ENCODE measurements around the gene HORMAD2. TPM values are rescaled to one million over a fixed set of nuclear protein-coding genes. Genes with fewer than 3 reads are reported as not detected.
A peak's percentile ranks its signal among the peaks of the same experiment; 100 is the strongest.
"Not testable (repeated sequence)": the region's sequence is repeated elsewhere in the genome, so short reads cannot be mapped to it uniquely, and the experiment has no call there.

The HORMAD2 gene
- total RNA-seq, 1 donor = not detected

DNA sequence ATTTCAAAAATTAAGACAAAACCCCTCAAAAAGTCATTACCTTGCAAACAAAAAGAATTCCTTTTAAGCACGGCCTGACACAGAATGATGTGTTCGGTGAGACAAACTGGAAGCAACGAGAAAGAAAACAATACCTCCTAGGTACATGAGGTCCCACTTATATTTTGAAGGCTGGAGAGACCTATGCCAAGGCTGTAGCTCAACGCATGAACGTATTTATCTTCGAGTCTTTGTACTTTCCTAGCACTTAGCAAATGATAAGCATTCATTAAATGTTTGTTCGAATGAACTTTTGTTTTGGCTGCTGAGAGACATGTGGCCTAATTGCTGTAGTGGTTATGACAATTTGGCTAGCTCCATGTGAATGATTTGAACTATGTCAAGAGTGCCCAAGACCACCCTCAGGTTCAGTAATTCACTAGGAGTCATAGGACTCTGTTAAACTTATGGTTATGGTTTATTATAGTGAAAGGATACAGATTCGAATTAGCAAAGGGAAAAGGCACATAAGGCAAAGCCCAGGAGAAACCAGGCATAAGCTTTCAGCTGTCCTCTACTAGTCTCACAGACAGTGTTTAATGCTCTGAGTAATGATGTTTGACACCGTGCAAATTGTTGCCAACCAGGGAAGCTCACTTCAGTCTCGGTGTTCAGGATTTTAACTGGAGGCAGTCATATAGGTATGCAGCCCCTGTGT is 26.0 kb upstream of the HORMAD2 start:
- DNase-seq (ENCODE audit: low read depth) = no peak
- TF ChIP-seq, protein P1, sequence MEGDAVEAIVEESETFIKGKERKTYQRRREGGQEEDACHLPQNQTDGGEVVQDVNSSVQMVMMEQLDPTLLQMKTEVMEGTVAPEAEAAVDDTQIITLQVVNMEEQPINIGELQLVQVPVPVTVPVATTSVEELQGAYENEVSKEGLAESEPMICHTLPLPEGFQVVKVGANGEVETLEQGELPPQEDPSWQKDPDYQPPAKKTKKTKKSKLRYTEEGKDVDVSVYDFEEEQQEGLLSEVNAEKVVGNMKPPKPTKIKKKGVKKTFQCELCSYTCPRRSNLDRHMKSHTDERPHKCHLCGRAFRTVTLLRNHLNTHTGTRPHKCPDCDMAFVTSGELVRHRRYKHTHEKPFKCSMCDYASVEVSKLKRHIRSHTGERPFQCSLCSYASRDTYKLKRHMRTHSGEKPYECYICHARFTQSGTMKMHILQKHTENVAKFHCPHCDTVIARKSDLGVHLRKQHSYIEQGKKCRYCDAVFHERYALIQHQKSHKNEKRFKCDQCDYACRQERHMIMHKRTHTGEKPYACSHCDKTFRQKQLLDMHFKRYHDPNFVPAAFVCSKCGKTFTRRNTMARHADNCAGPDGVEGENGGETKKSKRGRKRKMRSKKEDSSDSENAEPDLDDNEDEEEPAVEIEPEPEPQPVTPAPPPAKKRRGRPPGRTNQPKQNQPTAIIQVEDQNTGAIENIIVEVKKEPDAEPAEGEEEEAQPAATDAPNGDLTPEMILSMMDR (IDR thresholded peaks at IDR 0.05; ENCODE audit: insufficient read depth, low read length) = no peak
- H3K4me3 ChIP-seq (ENCODE audit: low read depth, low read length) = no peak overlapping the region

DNA sequence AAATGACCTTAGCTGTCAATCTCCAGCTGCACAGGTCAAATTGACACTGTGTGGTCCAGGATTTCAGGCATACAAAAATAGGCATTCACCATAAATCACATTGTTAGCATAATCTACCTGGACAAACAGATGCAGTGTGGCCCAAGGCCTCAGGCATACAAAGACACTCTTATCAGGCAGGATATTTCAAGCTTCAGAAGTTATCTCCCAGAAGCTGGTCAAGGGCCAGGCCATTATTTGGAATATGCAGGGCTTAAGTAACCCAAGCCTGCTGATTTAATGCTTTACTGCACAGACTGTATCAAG is 25.5 kb upstream of the HORMAD2 start:
- DNase-seq (ENCODE audit: low read depth) = peak; percentile 34
- TF ChIP-seq, protein P1 (IDR thresholded peaks at IDR 0.05; ENCODE audit: insufficient read depth, low read length) = no peak
- H3K4me3 ChIP-seq (ENCODE audit: low read depth, low read length) = no peak overlapping the region

DNA sequence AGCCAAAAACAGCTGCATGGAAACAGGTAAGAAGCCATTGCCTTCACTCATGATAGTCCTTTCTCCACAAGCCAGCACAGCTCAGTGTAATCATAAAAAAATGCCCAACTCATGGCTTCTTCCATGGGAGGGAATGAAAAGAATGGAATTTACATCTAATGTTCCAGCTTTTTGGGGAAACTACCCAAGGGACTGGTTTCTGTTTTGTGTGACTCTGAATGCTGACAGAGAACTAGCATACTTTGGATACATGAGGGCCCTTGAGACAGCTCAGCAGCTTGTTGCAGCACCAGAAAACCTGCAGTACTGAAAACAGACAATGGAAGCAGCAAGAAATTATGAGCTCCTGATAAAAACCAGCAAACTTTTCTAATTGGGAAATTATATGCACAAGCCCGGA is 24.2 kb upstream of the HORMAD2 start:
- peak; percentile 59 for DNase-seq (ENCODE audit: low read depth)
- TF ChIP-seq, protein P1 (IDR thresholded peaks at IDR 0.05; ENCODE audit: insufficient read depth, low read length) = no peak
- no peak overlapping the region for H3K4me3 ChIP-seq (ENCODE audit: low read depth, low read length)

DNA sequence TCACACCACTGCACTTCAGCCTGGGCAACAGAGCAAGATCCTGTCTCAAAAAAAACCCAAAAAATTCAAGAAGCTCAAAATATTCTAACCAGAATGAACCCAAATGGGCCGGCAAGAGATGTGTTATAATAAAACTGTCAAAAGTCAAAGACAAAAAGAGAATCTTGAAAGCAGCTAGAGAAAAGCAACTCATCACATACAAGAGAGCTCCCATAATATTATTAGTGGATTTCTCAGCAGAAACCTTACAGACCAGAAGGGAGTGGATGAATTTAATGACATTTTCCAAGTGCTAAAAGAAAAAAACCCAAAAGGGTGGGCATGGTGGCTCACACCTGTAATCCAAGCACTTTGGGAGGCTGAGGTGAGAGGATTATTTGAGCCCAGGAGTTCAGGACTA is 22.9 kb upstream of the HORMAD2 start:
- TF ChIP-seq, protein P1 (IDR thresholded peaks at IDR 0.05; ENCODE audit: insufficient read depth, low read length) = no peak
- no peak for DNase-seq (ENCODE audit: low read depth)
- H3K4me3 ChIP-seq (ENCODE audit: low read depth, low read length) = no peak overlapping the region

DNA sequence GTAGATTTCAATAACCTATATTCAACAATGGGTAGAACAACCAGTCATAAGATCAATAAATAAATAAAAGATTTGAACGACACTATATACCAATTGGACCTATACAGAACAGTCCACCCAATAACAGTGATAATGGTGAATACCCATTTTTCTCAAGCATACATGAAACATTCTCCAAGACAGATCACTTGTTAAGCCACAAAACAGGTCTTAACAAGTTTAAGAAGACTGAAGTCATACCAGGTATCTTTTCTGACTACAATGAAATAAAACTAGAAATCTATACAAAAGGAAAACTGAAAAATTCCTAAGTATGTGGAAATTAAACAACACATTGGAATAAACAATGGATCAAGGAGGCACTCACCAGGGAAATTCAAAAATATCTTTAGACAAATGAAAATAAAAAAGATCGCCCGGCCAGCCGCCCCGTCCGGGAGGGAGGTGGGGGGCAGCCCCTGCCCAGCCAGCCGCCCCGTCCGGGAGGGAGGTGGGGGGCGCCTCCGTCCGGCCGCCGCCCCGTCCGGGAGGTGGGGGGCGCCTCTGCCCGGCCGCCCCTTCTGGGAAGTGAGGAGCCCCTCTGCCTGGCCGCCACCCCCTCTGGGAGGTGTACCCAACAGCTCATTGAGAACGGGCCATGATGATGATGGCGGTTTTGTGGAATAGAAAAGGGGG is 20.8 kb upstream of the HORMAD2 start:
- not testable (repeated sequence) for DNase-seq (ENCODE audit: low read depth)

DNA sequence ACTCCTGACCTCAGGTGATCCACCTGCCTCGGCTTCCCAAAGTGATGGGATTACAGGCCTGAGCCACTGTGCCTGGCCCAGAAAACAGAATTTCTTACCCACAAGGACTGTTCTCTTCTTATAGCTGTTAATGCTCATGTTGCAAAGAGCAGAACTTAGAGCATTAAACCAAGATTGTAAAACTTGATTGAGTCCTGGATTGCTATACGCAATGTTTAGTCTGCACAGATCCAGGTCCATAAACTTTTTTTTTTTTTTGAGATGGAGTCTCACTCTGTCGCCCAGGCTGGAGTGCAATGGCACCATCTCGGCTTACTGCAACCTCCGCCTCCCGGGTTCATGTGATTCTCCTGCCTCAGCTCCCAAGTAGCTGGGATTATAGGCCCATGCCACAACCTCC is 19.2 kb upstream of the HORMAD2 start:
- DNase-seq (ENCODE audit: low read depth); H3K4me3 ChIP-seq (ENCODE audit: low read depth, low read length): not testable (repeated sequence)

More for the DNA sequence above, 20.8 kb upstream of the HORMAD2 start:
- H3K4me3 ChIP-seq (ENCODE audit: low read depth, low read length) = not testable (repeated sequence)

DNA sequence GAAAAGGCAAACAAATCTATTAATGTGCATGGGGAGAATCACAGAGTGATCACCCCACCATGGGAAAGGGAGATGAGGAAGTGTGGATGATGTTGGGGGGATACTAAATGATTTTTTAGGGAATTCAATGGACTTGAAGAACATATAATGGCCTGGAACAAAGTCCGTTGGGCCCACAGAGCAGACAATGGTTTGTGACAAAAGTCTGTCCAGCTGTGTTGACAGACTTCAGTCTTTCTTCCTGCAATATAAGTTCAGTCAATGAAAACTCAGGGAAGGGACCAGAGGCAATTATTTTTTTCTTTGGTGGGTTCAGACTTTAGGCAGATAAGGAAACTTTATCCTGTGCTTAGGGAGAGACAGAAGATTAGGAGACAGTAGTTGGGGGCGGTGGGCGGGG is 18.0 kb upstream of the HORMAD2 start:
- H3K4me3 ChIP-seq (ENCODE audit: low read depth, low read length) = no peak overlapping the region
- DNase-seq (ENCODE audit: low read depth) = no peak
- TF ChIP-seq, protein P1 (IDR thresholded peaks at IDR 0.05; ENCODE audit: insufficient read depth, low read length) = no peak

DNA sequence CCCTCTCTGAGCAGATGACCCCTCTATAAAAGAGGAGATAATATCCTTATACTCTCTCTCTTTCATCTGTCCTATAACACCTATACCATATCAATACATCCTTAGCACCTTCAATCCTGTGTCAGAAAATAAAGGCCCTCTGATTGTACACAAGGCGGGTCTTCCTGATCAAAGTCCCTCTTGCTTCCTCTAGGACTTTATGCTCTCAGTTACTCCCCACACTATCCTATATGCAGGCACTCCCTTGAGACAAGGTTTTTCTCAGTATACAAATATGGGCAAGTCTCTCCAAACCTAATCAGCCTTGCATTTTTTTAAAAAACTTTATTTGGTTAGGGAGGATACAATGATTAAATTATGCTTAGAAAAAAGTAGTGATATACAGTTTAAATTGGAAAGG is 17.3 kb upstream of the HORMAD2 start:
- no peak overlapping the region for H3K4me3 ChIP-seq (ENCODE audit: low read depth, low read length)
- TF ChIP-seq, protein P1 (IDR thresholded peaks at IDR 0.05; ENCODE audit: insufficient read depth, low read length) = no peak

More for the DNA sequence above, 17.3 kb upstream of the HORMAD2 start:
- DNase-seq (ENCODE audit: low read depth) = no peak
